Neural cell (in vitro differentiated cells): ENCODE data around the gene RAB9A. TPM values are rescaled to one million over a fixed set of nuclear protein-coding genes. Genes with fewer than 3 reads are reported as not detected.
"Not testable (repeated sequence)": the region's sequence is repeated elsewhere in the genome, so short reads cannot be mapped to it uniquely, and the experiment has no call there.

ENCODE experiments used
- H2AFZ ChIP-seq: fragments of 200-600, 300-800 bp; sonication (generic), shearing (Covaris generic); 2 replicates; pipeline ENCODE4 v1.6.0; 2014; ENCODE audit warnings: low read depth, mild to moderate bottlenecking, antibody characterized with exemption, low read length, moderate library complexity
- H3F3A ChIP-seq: fragments of 200-600 bp; shearing (Covaris generic); 2 replicates; pipeline ENCODE4 v1.6.1; 2016; ENCODE audit warnings: mild to moderate bottlenecking, moderate library complexity, mixed read lengths, antibody characterized with exemption, low read length; ENCODE audit not compliant: insufficient read depth, poor library complexity, severe bottlenecking
- H3K27ac ChIP-seq: fragments of 200-600, 300-800 bp; sonication (generic), shearing (Covaris generic); 2 replicates; pipeline ENCODE4 v1.5.1; 2014; ENCODE audit warnings: mild to moderate bottlenecking, low read length, moderate library complexity
- H3K27me3 ChIP-seq: fragments of 300-800, 200-600 bp; sonication (generic), shearing (Covaris generic); 2 replicates; pipeline ENCODE4 v1.6.0; 2014; ENCODE audit warnings: mild to moderate bottlenecking, low read depth, low read length, moderate library complexity; ENCODE audit not compliant: insufficient read depth
- H3K36me3 ChIP-seq: fragments of 300-800, 200-600 bp; sonication (generic), shearing (Covaris generic); 2 replicates; pipeline ENCODE4 v1.5.1; 2014; ENCODE audit warnings: mild to moderate bottlenecking, antibody characterized with exemption, low read length, moderate library complexity; ENCODE audit not compliant: insufficient read depth
- H3K4me2 ChIP-seq: fragments of 300-800, 200-600 bp; sonication (generic), shearing (Covaris generic); 2 replicates; pipeline ENCODE4 v1.6.0; 2014; ENCODE audit warnings: mild to moderate bottlenecking, low read length
- H3K4me3 ChIP-seq: fragments of 300-800, 200-600 bp; sonication (generic), shearing (Covaris generic); 2 replicates; pipeline ENCODE4 v1.5.1; 2014; ENCODE audit warnings: mild to moderate bottlenecking, low read length, moderate library complexity
- H3K79me2 ChIP-seq: fragments of 200-600 bp; shearing (Covaris generic); replicated peaks from 2 replicates; pipeline ENCODE4 v1.6.0; 2014; ENCODE audit warnings: mild to moderate bottlenecking, low read length, moderate library complexity; ENCODE audit not compliant: insufficient read depth
- H3K9ac ChIP-seq: fragments of 300-800, 200-600 bp; sonication (generic), shearing (Covaris generic); 2 replicates; pipeline ENCODE4 v1.6.1; 2016; ENCODE audit warnings: mild to moderate bottlenecking, low read length, mixed read lengths
- H3K9me2 ChIP-seq: fragments of 200-600 bp; shearing (Covaris generic); 2 replicates; pipeline ENCODE4 v1.6.1; 2016; ENCODE audit warnings: mild to moderate bottlenecking, low read length, mixed read lengths; ENCODE audit not compliant: insufficient read depth
- H3K9me3 ChIP-seq: fragments of 200-600, 300-800 bp; sonication (generic), shearing (Covaris generic); 2 replicates; pipeline ENCODE4 v1.6.1; 2016; ENCODE audit warnings: mild to moderate bottlenecking, mixed run types, low read length, moderate library complexity, mixed read lengths
- H4K20me1 ChIP-seq: fragments of 200-600 bp; shearing (Covaris generic); 2 replicates; pipeline ENCODE4 v1.6.1; 2016; ENCODE audit warnings: mild to moderate bottlenecking, mixed run types; ENCODE audit not compliant: insufficient read depth
- EP300 ChIP-seq: fragments of 450-650 bp; conservative IDR thresholded peaks from 2 replicates; pipeline ENCODE4 v1.6.1; 2014; ENCODE audit warnings: antibody characterized with exemption, mild to moderate bottlenecking, moderate library complexity; ENCODE audit not compliant: poor library complexity, severe bottlenecking
- EZH2 ChIP-seq: fragments of 200-600, 300-800 bp; shearing (Covaris generic), sonication (generic); IDR thresholded peaks from 2 replicates; pipeline ENCODE4 v1.6.1; 2014; ENCODE audit warnings: antibody characterized with exemption, low read length, borderline replicate concordance, mild to moderate bottlenecking; ENCODE audit not compliant: insufficient read depth, poor library complexity, severe bottlenecking
- MXI1 ChIP-seq: fragments of 450-650 bp; conservative IDR thresholded peaks from 2 replicates; pipeline ENCODE4 v1.6.1; 2014; ENCODE audit warnings: antibody characterized with exemption, mild to moderate bottlenecking; ENCODE audit not compliant: poor library complexity, severe bottlenecking
- POLR2AphosphoS5 ChIP-seq: IDR thresholded peaks from 2 replicates; pipeline ENCODE4 v1.6.1; 2012
- RAD21 ChIP-seq: fragments of 450-650 bp; conservative IDR thresholded peaks from 2 replicates; pipeline ENCODE4 v1.6.1; 2014; ENCODE audit warnings: antibody characterized with exemption, mild to moderate bottlenecking, moderate library complexity
- REST ChIP-seq: IDR thresholded peaks from 2 replicates; pipeline ENCODE4 v1.6.1; 2012; ENCODE audit warnings: borderline replicate concordance
- SMC3 ChIP-seq: fragments of 450-650 bp; conservative IDR thresholded peaks from 2 replicates; pipeline ENCODE4 v1.6.1; 2014; ENCODE audit warnings: antibody characterized with exemption, mild to moderate bottlenecking, moderate library complexity; ENCODE audit not compliant: poor library complexity
- TAF1 ChIP-seq: IDR thresholded peaks from 2 replicates; pipeline ENCODE4 v1.6.1; 2012; ENCODE audit warnings: low read depth
- polyA plus RNA-seq: library from polyadenylated mRNA; depleted of rRNA; stranded (reverse); fragments of >200 nt; gene quantifications from 2 replicates; pipeline ENCODE4 v1.2.3, GENCODE V29; 2014
- TF ChIP-seq, protein P1 (sequence below): fragments of 450-650 bp; IDR thresholded peaks from 2 replicates; pipeline ENCODE4 v1.5.1; 2014; ENCODE audit warnings: antibody characterized with exemption, mild to moderate bottlenecking, moderate library complexity; ENCODE audit not compliant: poor library complexity, severe bottlenecking

Gene RAB9A
- polyA plus RNA-seq, 1 donor from 2014 or later, result 26.9 TPM

GRCh38 chrX:13646154-13646549, 42.8 kb upstream of the RAB9A start:
- Histone ChIP-seq H2AFZ (no peak overlapping the region), H3F3A (no peaks in the 10 kb centered on the region), H4K20me1 (no peaks in the 10 kb centered on the region), H3K4me3 (no peak overlapping the region), H3K4me2 (no peak overlapping the region), H3K9me2 (no peaks in the 10 kb centered on the region), H3K79me2 (no peaks in the 10 kb centered on the region), H3K36me3 (no peaks in the 10 kb centered on the region), H3K9ac (no peak overlapping the region), H3K27ac (no peak overlapping the region), H3K9me3 (no peaks in the 10 kb centered on the region), H3K27me3 (no peaks in the 10 kb centered on the region)
- no peak for TF ChIP-seq EP300
- TF ChIP-seq REST, result no peak
- TF ChIP-seq, protein P1, sequence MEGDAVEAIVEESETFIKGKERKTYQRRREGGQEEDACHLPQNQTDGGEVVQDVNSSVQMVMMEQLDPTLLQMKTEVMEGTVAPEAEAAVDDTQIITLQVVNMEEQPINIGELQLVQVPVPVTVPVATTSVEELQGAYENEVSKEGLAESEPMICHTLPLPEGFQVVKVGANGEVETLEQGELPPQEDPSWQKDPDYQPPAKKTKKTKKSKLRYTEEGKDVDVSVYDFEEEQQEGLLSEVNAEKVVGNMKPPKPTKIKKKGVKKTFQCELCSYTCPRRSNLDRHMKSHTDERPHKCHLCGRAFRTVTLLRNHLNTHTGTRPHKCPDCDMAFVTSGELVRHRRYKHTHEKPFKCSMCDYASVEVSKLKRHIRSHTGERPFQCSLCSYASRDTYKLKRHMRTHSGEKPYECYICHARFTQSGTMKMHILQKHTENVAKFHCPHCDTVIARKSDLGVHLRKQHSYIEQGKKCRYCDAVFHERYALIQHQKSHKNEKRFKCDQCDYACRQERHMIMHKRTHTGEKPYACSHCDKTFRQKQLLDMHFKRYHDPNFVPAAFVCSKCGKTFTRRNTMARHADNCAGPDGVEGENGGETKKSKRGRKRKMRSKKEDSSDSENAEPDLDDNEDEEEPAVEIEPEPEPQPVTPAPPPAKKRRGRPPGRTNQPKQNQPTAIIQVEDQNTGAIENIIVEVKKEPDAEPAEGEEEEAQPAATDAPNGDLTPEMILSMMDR, result peak; percentile 55
- TF ChIP-seq POLR2AphosphoS5, result no peak
- TF ChIP-seq RAD21, result peak; percentile 59
- TF ChIP-seq TAF1, result no peak
- TF ChIP-seq MXI1, result no peak
- TF ChIP-seq EZH2, result no peak
- peak; percentile 69 for TF ChIP-seq SMC3

GRCh38 chrX:13647709-13648212, 41.2 kb upstream of the RAB9A start:
- Histone ChIP-seq H2AFZ (no peak overlapping the region), H4K20me1 (no peaks in the 10 kb centered on the region), H3F3A (no peaks in the 10 kb centered on the region), H3K79me2 (no peaks in the 10 kb centered on the region), H3K27me3 (no peaks in the 10 kb centered on the region), H3K27ac (no peak overlapping the region), H3K9me2 (no peaks in the 10 kb centered on the region), H3K36me3 (no peaks in the 10 kb centered on the region), H3K9ac (no peak overlapping the region), H3K4me2 (no peak overlapping the region), H3K9me3 (no peaks in the 10 kb centered on the region), H3K4me3 (no peak overlapping the region)
- no peak for TF ChIP-seq SMC3

DNA sequence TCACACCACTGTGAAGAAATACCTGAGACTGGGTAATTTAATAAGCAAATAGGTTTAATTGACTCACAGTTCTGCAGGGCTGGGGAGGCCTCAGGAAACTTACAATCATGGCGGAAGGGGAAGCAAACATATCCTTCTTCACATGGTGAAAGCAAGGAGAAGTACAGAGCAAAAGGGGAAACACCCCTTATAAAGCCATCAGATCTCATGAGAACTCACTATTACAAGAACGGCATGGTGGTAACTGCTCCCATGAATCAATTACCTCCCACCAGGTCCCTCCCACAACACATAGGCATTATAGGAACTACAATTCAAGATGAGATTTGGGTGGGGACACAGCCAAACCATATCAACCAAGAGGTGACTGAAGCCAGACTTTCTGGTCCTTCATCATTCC, 40.6 kb upstream of the RAB9A start:
- not testable (repeated sequence) for H3K27ac ChIP-seq, H3K36me3 ChIP-seq, H3K9ac ChIP-seq, H3K4me2 ChIP-seq, H3K9me2 ChIP-seq, H3F3A ChIP-seq, H3K27me3 ChIP-seq, H3K9me3 ChIP-seq, H3K4me3 ChIP-seq, H3K79me2 ChIP-seq, H4K20me1 ChIP-seq, H2AFZ ChIP-seq
